ENCODE data around the gene UGDH. TPM values are rescaled to one million over a fixed set of nuclear protein-coding genes. Genes with fewer than 3 reads are reported as not detected.

The UGDH gene
- total and polyA plus RNA-seq, 7 experiments from 2014 or later: 6.9 to 20.9 (median 18.2) TPM

Other genes with a start within 250 kb of the UGDH start
- 10 to 100 TPM; 62.4 to 66.4 (median 64.3) TPM for gene RFC1, start 161.1 kb downstream of the UGDH start, total RNA-seq
- 10 to 100 TPM; 33.8 to 56.2 TPM for gene RFC1, start 161.1 kb downstream of the UGDH start, polyA plus RNA-seq
- not detected for gene KLB, start 120.5 kb downstream of the UGDH start, total RNA-seq
- under 1 TPM in 1 of 2 donors, not detected in 1; 0.07 TPM for gene KLB, start 120.5 kb downstream of the UGDH start, polyA plus RNA-seq
- gene RPL9, start 68.5 kb downstream of the UGDH start, total RNA-seq: 1,000 to 10,000 TPM; 1,414 to 3,398 (median 2,567) TPM
- gene RPL9, start 68.5 kb downstream of the UGDH start, polyA plus RNA-seq: 1,000 to 10,000 TPM; 3,310 to 3,365 TPM
- 10 to 100 TPM; 14.5 to 27.8 (median 16.4) TPM for gene LIAS, start 68.4 kb downstream of the UGDH start, total RNA-seq
- 10 to 100 TPM; 12.5 to 16.4 TPM for gene LIAS, start 68.4 kb downstream of the UGDH start, polyA plus RNA-seq
- 10 to 100 TPM in 3 of 5 experiments, 1 to 10 TPM in 2; 4.6 to 15.1 (median 12.9) TPM for gene SMIM14, start 111.4 kb upstream of the UGDH start, total RNA-seq
- 10 to 100 TPM; 26.7 to 28.5 TPM for gene SMIM14, start 111.4 kb upstream of the UGDH start, polyA plus RNA-seq
- 10 to 100 TPM; 31.1 to 85.0 (median 43.7) TPM for gene UBE2K, start 170.7 kb upstream of the UGDH start, total RNA-seq
- 10 to 100 TPM; 47.4 to 49.3 TPM for gene UBE2K, start 170.7 kb upstream of the UGDH start, polyA plus RNA-seq

Data from naive thymus-derived CD4-positive, alpha-beta T cell (primary cell).